HepG2 (cell line): ENCODE data around the gene SPAG4. TPM values are rescaled to one million over a fixed set of nuclear protein-coding genes. Genes with fewer than 3 reads are reported as not detected.
A peak's percentile ranks its signal among the peaks of the same experiment; 100 is the strongest.

Experiments
- ATAC-seq: fragments of 200-7000 bp; cut with Tn5 transposase; 3 replicates; pipeline ENCODE4 v1.9.1; 2020; ENCODE audit warnings: mild to moderate bottlenecking, moderate library complexity
- BruUV-seq: library from RNA; stranded (reverse); fragments of 400-500 nt; replicated peaks from 2 replicates; lab custom pipeline; 2021; lab: Mats Ljungman, UMichigan
- CTCF ChIA-PET: fragments of 300-600 bp; formaldehyde crosslinking; extraction: SDS; loops from one replicate; lab custom pipeline; 2021; ENCODE audit warnings: low total read pairs, inconsistent platforms, low intra/inter-chr PET ratio; lab: Yijun Ruan, JAX
- POLR2A ChIA-PET: fragments of 350-600 bp; sonication (Branson Sonifier 250); formaldehyde crosslinking; loops from one replicate; lab custom pipeline; 2020; ENCODE audit warnings: antibody characterized with exemption, inconsistent platforms; lab: Yijun Ruan, JAX
- DNase-seq: peaks from one replicate; pipeline ENCODE4 v3.0.0-alpha.2; 2015; ENCODE audit warnings: low spot score
- FAIRE-seq: peaks from 3 replicates; lab custom pipeline; 2011; peaks lifted over from hg19 to GRCh38; lab: Jason Lieb, UNC
- H2AFZ ChIP-seq: one replicate; pipeline ENCODE4 v1.6.1; 2011; ENCODE audit warnings: low read length, inconsistent platforms
- H3K27ac ChIP-seq: fragments of 300-600 bp; 3 replicates; pipeline ENCODE4 v1.8.0; 2011; ENCODE audit warnings: mixed run types, mild to moderate bottlenecking, mixed read lengths, low read length, inconsistent platforms; ENCODE audit not compliant: insufficient read depth; ENCODE audit errors: extremely low read length
- H3K27me3 ChIP-seq, 2 experiments: fragments of 200-600 bp in 1 of 2; 2 replicates in 1 of 2; 3 replicates in 1 of 2; pipeline versions ENCODE4 v1.6.0 to v1.8.0; 2011; ENCODE audit warnings: low read length in 2 of 2, mild to moderate bottlenecking in 2 of 2, moderate library complexity in 2 of 2, inconsistent platforms in 1 of 2; ENCODE audit not compliant: insufficient read depth in 2 of 2, control insufficient read depth in 1 of 2
- H3K36me3 ChIP-seq, 2 experiments: fragments of 200-600 bp in 1 of 2; replicated peaks in 1 of 2; 2 replicates in 1 of 2; 3 replicates in 1 of 2; pipeline versions ENCODE4 v1.5.1 to v1.8.0; 2011; ENCODE audit warnings: low read length in 2 of 2, inconsistent platforms in 1 of 2; ENCODE audit not compliant: insufficient read depth in 2 of 2, control insufficient read depth in 1 of 2
- H3K4me1 ChIP-seq: 2 replicates; pipeline ENCODE4 v1.5.1; 2012; ENCODE audit warnings: low read length, inconsistent platforms; ENCODE audit not compliant: insufficient read depth
- H3K4me2 ChIP-seq: 2 replicates; pipeline ENCODE4 v1.6.0; 2011; ENCODE audit warnings: low read depth, low read length, inconsistent platforms
- H3K4me3 ChIP-seq, 3 experiments: fragments of 200-600 bp in 1 of 3; sonication (generic), shearing (Covaris generic) in 1 of 3; replicated peaks in 1 of 3; 2 replicates each; pipeline ENCODE4 v1.5.1; 2011 to 2016; ENCODE audit warnings: low read length in 3 of 3, inconsistent platforms in 2 of 3, low read depth in 2 of 3, mild to moderate bottlenecking in 2 of 3, control low read depth in 1 of 3, mixed read lengths in 1 of 3; ENCODE audit not compliant: insufficient read depth in 1 of 3
- H3K79me2 ChIP-seq: one replicate; pipeline ENCODE4 v1.6.1; 2011; ENCODE audit warnings: low read length, inconsistent platforms; ENCODE audit not compliant: insufficient read depth
- H3K9ac ChIP-seq: 2 replicates; pipeline ENCODE4 v1.6.0; 2011; ENCODE audit warnings: mild to moderate bottlenecking, low read depth, low read length, inconsistent platforms; ENCODE audit not compliant: insufficient read depth
- H3K9me3 ChIP-seq: 2 replicates; pipeline ENCODE4 v1.5.1; 2012; ENCODE audit warnings: mild to moderate bottlenecking, low read length
- H4K20me1 ChIP-seq: 2 replicates; pipeline ENCODE4 v1.6.0; 2011; ENCODE audit warnings: inconsistent platforms, mild to moderate bottlenecking, low read length, moderate library complexity; ENCODE audit not compliant: insufficient read depth
- DNMT3B ChIP-seq: conservative IDR thresholded peaks from 2 replicates; pipeline ENCODE4 v1.6.1; 2016; ENCODE audit warnings: missing biosample characterization, control low read depth
- GATAD1 ChIP-seq: IDR thresholded peaks from 2 replicates; pipeline ENCODE4 v1.6.1; 2016; ENCODE audit warnings: missing genetic modification reagents, missing compliant biosample characterization
- IKZF1 ChIP-seq: fragments of 450-650 bp; IDR thresholded peaks from 2 replicates; pipeline ENCODE4 v1.7.1; 2016
- IKZF5 ChIP-seq: IDR thresholded peaks from 2 replicates; pipeline ENCODE4 v1.6.1; 2018; ENCODE audit warnings: missing genetic modification reagents, mild to moderate bottlenecking, missing compliant biosample characterization
- MBD4 ChIP-seq: IDR thresholded peaks from 2 replicates; pipeline ENCODE4 v1.6.1; 2012; ENCODE audit warnings: low read length, inconsistent platforms, borderline replicate concordance
- POLR2A ChIP-seq, 2 experiments: IDR thresholded peaks; 2 replicates each; pipeline ENCODE4 v1.6.1; 2011; ENCODE audit warnings: low read depth in 2 of 2, low read length in 2 of 2, mild to moderate bottlenecking in 1 of 2, moderate library complexity in 1 of 2; ENCODE audit not compliant: insufficient read depth in 1 of 2
- RBFOX2 ChIP-seq: fragments of 200-400 bp; formaldehyde crosslinking; IDR thresholded peaks from 2 replicates; pipeline ENCODE4 v1.6.1; 2017; ENCODE audit warnings: low read depth, mild to moderate bottlenecking, low read length
- SAP130 ChIP-seq: IDR thresholded peaks from 2 replicates; pipeline ENCODE4 v1.6.1; 2016; ENCODE audit warnings: low read depth
- SP4 ChIP-seq: sonication (generic); formaldehyde crosslinking; IDR thresholded peaks from 2 replicates; pipeline ENCODE4 v1.8.1; 2023; ENCODE audit warnings: mild to moderate bottlenecking, missing genetic modification reagents
- ZNF646 ChIP-seq: sonication (generic); formaldehyde crosslinking; IDR thresholded peaks from 2 replicates; pipeline ENCODE4 v1.9.0; 2021; ENCODE audit warnings: mild to moderate bottlenecking, missing genetic modification reagents
- WGBS: methylation state at CpG from one replicate; pipeline ENCODE4 v1.1.6; 2017; ENCODE audit warnings: low lambda C conversion rate; 5-methylcytosine and 5-hydroxymethylcytosine counted together
- in situ Hi-C: cut with HindIII; loops from 2 replicates; pipeline ENCODE4 v1.10.0; 2017; ENCODE audit warnings: low pct_unique_long_range_greater_than_20kb; ENCODE audit not compliant: extremely low pct_ligation_motif_present
- intact Hi-C: fragments of 100-400 bp; cut with micrococcal nuclease; formaldehyde crosslinking; loops from one replicate; pipeline ENCODE4 v1.10.0; 2022; ENCODE audit not compliant: unreplicated experiment
- polyA plus RNA-seq, 8 experiments: library from polyadenylated mRNA; depleted of rRNA in 3 of 8; stranded (reverse) in 7 of 8; unstranded in 1 of 8; fragments of >200 nt; fragmentation: Illumina TruSeq in 4 of 8; extraction: Trizol in 4 of 8; gene quantifications; 2 replicates each; pipeline versions ENCODE4 v1.2.1 to v1.2.3, GENCODE V29; 2011 to 2016; ENCODE audit warnings: low read depth in 4 of 8, missing spikeins in 1 of 8, mixed read lengths in 1 of 8; ENCODE audit not compliant: insufficient read depth in 1 of 8
- total RNA-seq, 5 experiments: library from RNA; depleted of rRNA; stranded (reverse); fragments of >200 nt; fragmentation: Illumina TruSeq; extraction: Trizol; gene quantifications; 2 replicates each; pipeline ENCODE4 v1.2.3, GENCODE V29; 2016; ENCODE audit warnings: low read depth in 1 of 5
- TF ChIP-seq, protein P1 (sequence below), 2 experiments: sonication (generic) in 1 of 2; formaldehyde crosslinking in 1 of 2; IDR thresholded peaks; 2 replicates each; pipeline versions ENCODE4 v1.6.1 to v1.9.0; 2014 to 2022; ENCODE audit warnings: antibody characterized with exemption in 1 of 2, borderline replicate concordance in 1 of 2, inconsistent platforms in 1 of 2, low read depth in 1 of 2, missing genetic modification reagents in 1 of 2

The SPAG4 gene
- total and polyA plus RNA-seq, 2 of the 13 experiments (the other 11 are each of a cell fraction or from before 2014, with no cell fraction given), result 5.8 to 137 TPM

DNA sequence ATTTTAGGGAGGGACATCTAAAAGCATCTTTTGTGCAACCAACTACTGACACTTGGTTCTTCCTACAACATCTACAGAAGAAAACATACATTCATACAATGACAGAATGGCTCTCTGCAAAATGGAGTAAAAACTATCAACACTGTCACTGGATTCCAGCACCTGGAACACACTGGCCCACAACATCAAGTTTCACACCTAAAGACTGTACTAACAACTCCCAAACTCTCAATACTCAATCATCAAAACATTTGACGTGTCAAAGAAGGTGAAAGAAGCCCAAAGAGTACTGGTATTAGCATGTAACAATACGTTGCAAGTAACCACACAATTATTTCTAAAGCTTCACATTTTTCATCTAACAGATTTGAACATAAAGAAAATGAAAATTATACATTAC, 46.9 kb downstream of the SPAG4 start:
- peaks cover 60% of the 10 kb centered on the region for H3K4me1 ChIP-seq
- peak overlapping the region; percentile 76 to 99 (median 79) for H3K4me3 ChIP-seq
- no peak for DNase-seq
- WGBS, result 8% methylated on average over 2 of the region's 2 CpGs
- H3K27ac ChIP-seq, result peak overlapping the region; percentile 90
- intact Hi-C loops (no loop called here), in situ Hi-C loops (loop anchor here (5.0 kb wide), 1 partner anchor 45 kb away; the partner anchor contains the start of gene SPAG4)
- peaks cover 63% of the 10 kb centered on the region for H4K20me1 ChIP-seq
- FAIRE-seq, result no peak
- no peaks in the 10 kb centered on the region for H3K9me3 ChIP-seq
- peaks cover 0 to under 1% of the 10 kb centered on the region in 2 experiments; a peak in 1 of 5 replicates for H3K36me3 ChIP-seq
- no peaks in the 10 kb centered on the region; a peak in 1 of 5 replicates for H3K27me3 ChIP-seq
- peaks cover 71% of the 10 kb centered on the region for H3K79me2 ChIP-seq
- CTCF ChIA-PET, result no interaction called here
- no peak overlapping the region for H2AFZ ChIP-seq
- H3K9ac ChIP-seq, result peak overlapping the region; percentile 99
- POLR2A ChIA-PET, result interaction anchor here (2.3 to 4.6 kb wide), 5 partner anchors 25 to 208 kb away, joined by 8 to 73 read pairs (median 20); partner anchors contain the start of genes CEP250, NFS1, RBM39 and ROMO1
- no peak for ATAC-seq
- peak overlapping the region; percentile 95 for H3K4me2 ChIP-seq
- BruUV-seq, result no TSS peak
- TF ChIP-seq, protein P1, sequence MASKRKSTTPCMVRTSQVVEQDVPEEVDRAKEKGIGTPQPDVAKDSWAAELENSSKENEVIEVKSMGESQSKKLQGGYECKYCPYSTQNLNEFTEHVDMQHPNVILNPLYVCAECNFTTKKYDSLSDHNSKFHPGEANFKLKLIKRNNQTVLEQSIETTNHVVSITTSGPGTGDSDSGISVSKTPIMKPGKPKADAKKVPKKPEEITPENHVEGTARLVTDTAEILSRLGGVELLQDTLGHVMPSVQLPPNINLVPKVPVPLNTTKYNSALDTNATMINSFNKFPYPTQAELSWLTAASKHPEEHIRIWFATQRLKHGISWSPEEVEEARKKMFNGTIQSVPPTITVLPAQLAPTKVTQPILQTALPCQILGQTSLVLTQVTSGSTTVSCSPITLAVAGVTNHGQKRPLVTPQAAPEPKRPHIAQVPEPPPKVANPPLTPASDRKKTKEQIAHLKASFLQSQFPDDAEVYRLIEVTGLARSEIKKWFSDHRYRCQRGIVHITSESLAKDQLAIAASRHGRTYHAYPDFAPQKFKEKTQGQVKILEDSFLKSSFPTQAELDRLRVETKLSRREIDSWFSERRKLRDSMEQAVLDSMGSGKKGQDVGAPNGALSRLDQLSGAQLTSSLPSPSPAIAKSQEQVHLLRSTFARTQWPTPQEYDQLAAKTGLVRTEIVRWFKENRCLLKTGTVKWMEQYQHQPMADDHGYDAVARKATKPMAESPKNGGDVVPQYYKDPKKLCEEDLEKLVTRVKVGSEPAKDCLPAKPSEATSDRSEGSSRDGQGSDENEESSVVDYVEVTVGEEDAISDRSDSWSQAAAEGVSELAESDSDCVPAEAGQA (IDR thresholded peaks at IDR 0.05; ENCODE audit: low read depth), result no peak
- TF ChIP-seq, protein P1 (CRISPR knock-in tag; IDR thresholded peaks at IDR 0.05; ENCODE audit: borderline replicate concordance), result 0 out of 2 replicates have a peak, but pooled peaks have one; percentile 43
- TF ChIP-seq IKZF1, result no peak
- TF ChIP-seq SP4 (CRISPR knock-in tag), result no peak
- TF ChIP-seq ZNF646 (CRISPR knock-in tag), result 0 out of 2 replicates have a peak, but pooled peaks have one; percentile 47
- no peak for TF ChIP-seq DNMT3B (CRISPR knock-in tag)
- peak; percentile 19; the same call in 1 of the 2 replicates for TF ChIP-seq SAP130 (CRISPR knock-in tag)
- 0 out of 2 replicates have a peak, but pooled peaks have one; percentile 37 for TF ChIP-seq RBFOX2
- no peak for TF ChIP-seq IKZF5 (CRISPR knock-in tag)
- TF ChIP-seq GATAD1 (CRISPR knock-in tag), result 0 out of 2 replicates have a peak, but pooled peaks have one; percentile 7
- TF ChIP-seq POLR2A (IDR thresholded peaks at IDR 0.05; ENCODE audit: insufficient read depth in 1 of 2, low read depth in 2 of 2, low read length in 2 of 2), result peak in 1 of 2 experiments; percentile 24; a peak in 1 of 4 replicates
- peak; percentile 46; the same call in 1 of the 2 replicates for TF ChIP-seq MBD4
